ENCODE results near the gene INSIG1.

Gene INSIG1

GRCh38 chr7:155266440-155266839, 31.2 kb upstream of the INSIG1 start:
- no peak for DNase-seq (ENCODE audit: low read depth in 2 of 2)

- no peak for DNase-seq (ENCODE audit: low read depth in 2 of 2)
These were observed 30.7 kb upstream of the INSIG1 start for GRCh38 chr7:155267023-155267422.

- no peak for DNase-seq (ENCODE audit: low read depth in 2 of 2)
These were observed 30.2 kb upstream of the INSIG1 start for GRCh38 chr7:155267436-155267835.

- DNase-seq (ENCODE audit: low read depth in 2 of 2): no peak
These were observed 29.5 kb upstream of the INSIG1 start for GRCh38 chr7:155268211-155268610.

GRCh38 chr7:155268921-155269650, 28.6 kb upstream of the INSIG1 start:
- DNase-seq (ENCODE audit: low read depth in 2 of 2): no peak

GRCh38 chr7:155269766-155270585, 27.7 kb upstream of the INSIG1 start:
- DNase-seq (ENCODE audit: low read depth in 2 of 2): no peak

- DNase-seq (ENCODE audit: low read depth in 2 of 2): no peak
These were observed 26.8 kb upstream of the INSIG1 start for GRCh38 chr7:155270861-155271260.

- no peak for DNase-seq (ENCODE audit: low read depth in 2 of 2)
These were observed 22.9 kb upstream of the INSIG1 start for GRCh38 chr7:155274633-155275355.

- DNase-seq (ENCODE audit: low read depth in 2 of 2): no peak
These were observed 21.5 kb upstream of the INSIG1 start for GRCh38 chr7:155276042-155276799.

- DNase-seq (ENCODE audit: low read depth in 2 of 2): no peak
These were observed 20.8 kb upstream of the INSIG1 start for GRCh38 chr7:155276800-155277375.

- DNase-seq (ENCODE audit: low read depth in 2 of 2): no peak
These were observed 20.2 kb upstream of the INSIG1 start for GRCh38 chr7:155277385-155277994.

- no peak for DNase-seq (ENCODE audit: low read depth in 2 of 2)
These were observed 18.8 kb upstream of the INSIG1 start for GRCh38 chr7:155278921-155279320.

- DNase-seq (ENCODE audit: low read depth in 2 of 2): no peak
These were observed 17.8 kb upstream of the INSIG1 start for GRCh38 chr7:155279787-155280445.

- DNase-seq (ENCODE audit: low read depth in 2 of 2): no peak
These were observed 17.0 kb upstream of the INSIG1 start for GRCh38 chr7:155280446-155281397.

GRCh38 chr7:155281398-155281969, 16.2 kb upstream of the INSIG1 start:
- DNase-seq (ENCODE audit: low read depth in 2 of 2): no peak

- DNase-seq (ENCODE audit: low read depth in 2 of 2): no peak
These were observed 15.0 kb upstream of the INSIG1 start for GRCh38 chr7:155282671-155283070.

- no peak for DNase-seq (ENCODE audit: low read depth in 2 of 2)
These were observed 14.0 kb upstream of the INSIG1 start for GRCh38 chr7:155283565-155284194.

- no peak for DNase-seq (ENCODE audit: low read depth in 2 of 2)
These were observed 13.0 kb upstream of the INSIG1 start for GRCh38 chr7:155284496-155285274.
